ENCODE data around the gene ACTN2.

GRCh38 chr1:236686815-236687160 is 489 bp downstream of the ACTN2 start:
- TF ChIP-seq CTCF (IDR thresholded peaks at IDR 0.05) (no peak), POLR2AphosphoS5 (IDR thresholded peaks at IDR 0.05; ENCODE audit: insufficient read depth in 1 of 2, low read depth in 1 of 2) (no peak), POLR2A (IDR thresholded peaks at IDR 0.05) (no peak)
